ENCODE data around the gene TTLL3.

Gene TTLL3

GRCh38 chr3:9815986-9816385 is 5.9 kb downstream of the TTLL3 start:
- Histone ChIP-seq H3K4me2 (ENCODE audit: low read depth, low read length, poor library complexity, severe bottlenecking) (no peak overlapping the region), H4K20me1 (ENCODE audit: low read depth, low read length) (no peaks in the 10 kb centered on the region), H3K9me3 (ENCODE audit: insufficient read depth, low read length) (no peaks in the 10 kb centered on the region), H3K79me2 (ENCODE audit: insufficient read depth, low read length) (no peaks in the 10 kb centered on the region), H3K4me3 (ENCODE audit: insufficient read depth, low read length, poor library complexity, severe bottlenecking) (no peak overlapping the region), H3K27me3 (ENCODE audit: low read length) (no peaks in the 10 kb centered on the region), H3K9me2 (replicated peaks; ENCODE audit: insufficient read depth, low read length) (no peaks in the 10 kb centered on the region), H3F3A (ENCODE audit: insufficient read depth) (no peaks in the 10 kb centered on the region), H3K27ac (ENCODE audit: low read depth, low read length) (no peak overlapping the region), H3K36me3 (ENCODE audit: low read length) (no peaks in the 10 kb centered on the region), H2AFZ (ENCODE audit: low read depth, low read length, severe bottlenecking) (no peak overlapping the region), H3K9ac (ENCODE audit: low read length) (no peak overlapping the region)
- no peak for TF ChIP-seq CTCF (IDR thresholded peaks at IDR 0.05; ENCODE audit: insufficient read depth, low read length, poor library complexity, severe bottlenecking)
- no peak for TF ChIP-seq EZH2phosphoT487 (conservative IDR thresholded peaks at IDR 0.05; ENCODE audit: low read length)

GRCh38 chr3:9817436-9817835 is 7.4 kb downstream of the TTLL3 start:
- TF ChIP-seq EZH2phosphoT487 (conservative IDR thresholded peaks at IDR 0.05; ENCODE audit: low read length) (no peak), CTCF (IDR thresholded peaks at IDR 0.05; ENCODE audit: insufficient read depth, low read length, poor library complexity, severe bottlenecking) (no peak)
- H4K20me1 ChIP-seq (ENCODE audit: low read depth, low read length), result no peaks in the 10 kb centered on the region
- H3K9me3 ChIP-seq (ENCODE audit: insufficient read depth, low read length), result no peaks in the 10 kb centered on the region
- no peaks in the 10 kb centered on the region for H3K36me3 ChIP-seq (ENCODE audit: low read length)
- H3K27ac ChIP-seq (ENCODE audit: low read depth, low read length), result no peak overlapping the region
- H3K79me2 ChIP-seq (ENCODE audit: insufficient read depth, low read length), result no peaks in the 10 kb centered on the region
- H3K9me2 ChIP-seq (replicated peaks; ENCODE audit: insufficient read depth, low read length), result no peaks in the 10 kb centered on the region
- no peaks in the 10 kb centered on the region for H3K27me3 ChIP-seq (ENCODE audit: low read length)
- H3K4me3 ChIP-seq (ENCODE audit: insufficient read depth, low read length, poor library complexity, severe bottlenecking), result no peak overlapping the region
- no peak overlapping the region for H3K9ac ChIP-seq (ENCODE audit: low read length)
- H2AFZ ChIP-seq (ENCODE audit: low read depth, low read length, severe bottlenecking), result no peak overlapping the region
- H3K4me2 ChIP-seq (ENCODE audit: low read depth, low read length, poor library complexity, severe bottlenecking), result no peak overlapping the region
- H3F3A ChIP-seq (ENCODE audit: insufficient read depth), result no peaks in the 10 kb centered on the region

DNA sequence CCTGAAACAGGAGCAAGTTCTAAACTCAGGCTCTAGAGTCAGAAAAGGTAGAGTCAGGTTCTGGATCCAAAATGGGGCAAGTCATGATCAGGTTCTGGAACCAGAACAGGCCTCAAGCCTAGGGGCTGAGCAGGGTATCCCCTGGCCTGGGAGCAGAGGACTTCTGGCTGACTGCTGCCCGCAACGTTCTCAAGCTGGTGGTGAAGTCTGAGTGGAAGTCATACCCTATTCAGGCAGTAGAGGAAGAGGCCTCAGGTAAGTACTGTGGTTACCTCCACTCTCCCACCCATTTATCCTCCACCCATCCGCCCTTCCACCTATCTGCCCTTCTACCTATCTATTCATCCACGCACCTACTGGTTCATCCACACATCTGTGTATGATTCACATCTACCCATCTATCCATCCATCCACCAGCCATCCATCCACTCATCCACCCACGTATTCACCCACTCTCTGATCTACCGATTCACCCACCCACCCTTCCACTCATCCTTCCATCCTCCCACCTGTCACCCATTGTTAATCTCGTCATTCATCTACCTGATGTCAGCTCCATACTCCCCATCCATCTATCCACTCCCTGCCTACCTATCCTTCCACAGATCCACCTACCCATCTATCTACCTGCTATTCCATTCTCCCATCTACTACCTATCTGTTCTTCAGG is 8.7 kb downstream of the TTLL3 start:
- no peak overlapping the region for H3K4me2 ChIP-seq (ENCODE audit: low read depth, low read length, poor library complexity, severe bottlenecking)
- TF ChIP-seq EZH2phosphoT487 (conservative IDR thresholded peaks at IDR 0.05; ENCODE audit: low read length) (no peak), CTCF (IDR thresholded peaks at IDR 0.05; ENCODE audit: insufficient read depth, low read length, poor library complexity, severe bottlenecking) (no peak)
- H3K27me3 ChIP-seq (ENCODE audit: low read length), result no peaks in the 10 kb centered on the region
- no peaks in the 10 kb centered on the region for H3K36me3 ChIP-seq (ENCODE audit: low read length)
- H3K9ac ChIP-seq (ENCODE audit: low read length), result no peak overlapping the region
- H3K27ac ChIP-seq (ENCODE audit: low read depth, low read length), result no peak overlapping the region
- no peaks in the 10 kb centered on the region for H3K79me2 ChIP-seq (ENCODE audit: insufficient read depth, low read length)
- no peak overlapping the region for H3K4me3 ChIP-seq (ENCODE audit: insufficient read depth, low read length, poor library complexity, severe bottlenecking)
- H3F3A ChIP-seq (ENCODE audit: insufficient read depth), result no peaks in the 10 kb centered on the region
- H3K9me3 ChIP-seq (ENCODE audit: insufficient read depth, low read length), result no peaks in the 10 kb centered on the region
- H4K20me1 ChIP-seq (ENCODE audit: low read depth, low read length), result no peaks in the 10 kb centered on the region
- no peak overlapping the region for H2AFZ ChIP-seq (ENCODE audit: low read depth, low read length, severe bottlenecking)
- H3K9me2 ChIP-seq (replicated peaks; ENCODE audit: insufficient read depth, low read length), result no peaks in the 10 kb centered on the region

All from SU-DHL-6 (cell line).